DOHH2 (cell line): ENCODE measurements around the gene POLD4.

Experiments
- CTCF ChIP-seq: fragments of 200-600 bp; sonication (generic); IDR thresholded peaks from one replicate; pipeline ENCODE4 v1.5.1; 2014; ENCODE audit warnings: antibody characterized with exemption, mild to moderate bottlenecking, low read depth, low read length; ENCODE audit not compliant: poor library complexity, severe bottlenecking
- EZH2phosphoT487 ChIP-seq: fragments of 200-600 bp; sonication (generic); IDR thresholded peaks from 2 replicates; pipeline ENCODE4 v1.6.1; 2017; ENCODE audit warnings: borderline replicate concordance, mild to moderate bottlenecking, antibody characterized with exemption, low read length, moderate library complexity, mixed read lengths

GRCh38 chr11:67347964-67348749 is 5.2 kb downstream of the POLD4 start:
- no peak for TF ChIP-seq CTCF
- no peak for TF ChIP-seq EZH2phosphoT487
